COLO668 (cell line): Measurements from ENCODE around the gene COL4A3.

ENCODE experiments used
- DNase-seq: peaks from one replicate; lab custom pipeline; 2025; ENCODE audit not compliant: unreplicated experiment; lab: John Stamatoyannopoulos, UW

The COL4A3 gene

DNA sequence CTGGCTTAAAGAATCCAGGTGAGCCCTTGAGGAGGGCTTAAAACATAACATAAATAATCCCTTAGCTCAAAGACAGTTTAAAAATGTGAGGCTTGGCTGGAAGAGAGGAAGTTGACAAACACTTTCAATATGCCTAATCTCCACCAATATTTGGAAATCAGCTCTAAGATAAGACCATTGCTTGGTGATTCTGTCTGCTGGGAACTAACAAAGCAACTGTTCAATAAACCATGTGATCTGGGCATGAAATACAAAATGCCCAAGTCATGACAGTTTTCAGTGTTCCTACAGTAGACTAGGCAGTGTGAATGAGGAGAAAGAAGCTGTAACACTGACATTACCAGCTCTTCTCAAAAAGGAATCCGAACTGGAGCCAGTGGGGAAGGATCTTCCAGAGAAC, 171.3 kb downstream of the COL4A3 start:
- DNase-seq: no peak

DNA sequence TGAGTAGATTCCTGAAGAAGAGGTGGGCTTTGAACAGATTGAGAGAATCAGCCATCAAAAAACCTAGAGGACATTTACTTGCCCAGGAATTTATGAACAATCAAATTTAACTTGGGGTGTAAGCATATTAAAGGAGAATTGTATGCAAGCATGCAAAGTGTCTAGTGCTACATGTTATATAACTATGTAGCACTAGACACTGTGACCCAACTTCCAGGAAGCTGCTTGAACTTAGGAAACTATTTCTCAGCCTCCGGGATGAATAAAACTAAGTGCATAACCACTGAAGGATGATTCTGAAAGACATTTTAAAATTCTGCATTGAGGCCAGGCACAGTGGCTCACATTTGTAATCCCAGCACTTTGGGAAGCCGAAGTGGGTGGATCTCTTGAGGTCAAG, 173.0 kb downstream of the COL4A3 start:
- no peak for DNase-seq

- DNase-seq: no peak
These were observed 174.7 kb downstream of the COL4A3 start for GRCh38 chr2:227339098-227339599.

GRCh38 chr2:227340106-227340505, 175.7 kb downstream of the COL4A3 start:
- DNase-seq: no peak

GRCh38 chr2:227341553-227341952, 177.1 kb downstream of the COL4A3 start:
- DNase-seq: no peak

GRCh38 chr2:227344231-227344630, 179.8 kb downstream of the COL4A3 start:
- no peak for DNase-seq

DNA sequence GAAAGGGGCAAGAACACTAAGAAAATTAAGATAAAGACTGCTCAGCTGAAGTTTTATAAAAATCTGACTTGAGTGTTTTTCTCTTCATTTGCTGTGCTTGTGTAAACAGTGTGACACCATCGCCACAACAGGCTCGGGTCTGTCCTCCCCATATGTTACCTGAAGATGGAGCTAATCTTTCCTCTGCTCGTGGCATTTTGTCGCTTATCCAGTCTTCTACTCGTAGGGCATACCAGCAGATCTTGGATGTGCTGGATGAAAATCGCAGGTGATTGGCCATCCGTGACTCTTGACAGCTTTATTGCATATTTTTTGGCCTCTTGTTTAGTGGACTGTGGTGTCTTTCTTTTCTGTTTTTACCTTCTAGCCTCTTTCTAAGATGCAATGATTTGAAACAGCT, 182.7 kb downstream of the COL4A3 start:
- no peak for DNase-seq

DNA sequence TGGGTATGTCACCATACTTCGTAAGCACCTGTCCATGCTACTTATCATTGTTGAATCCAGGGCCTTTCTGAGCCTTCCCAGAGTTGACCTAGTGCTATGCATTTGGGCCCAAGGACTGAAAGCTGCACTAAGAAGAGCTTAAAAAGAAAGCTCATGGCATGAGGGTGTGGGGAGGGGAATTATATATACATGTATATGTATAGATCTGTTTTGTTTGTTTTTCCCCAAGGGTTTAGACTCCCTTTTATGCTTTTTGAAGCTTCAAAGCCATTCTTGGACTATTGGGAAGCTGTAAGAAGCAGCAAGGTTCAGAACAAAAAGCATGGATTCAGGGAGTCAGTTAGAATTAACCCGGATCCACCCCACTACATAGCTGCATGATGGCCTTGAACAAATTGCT, 183.9 kb downstream of the COL4A3 start:
- DNase-seq: no peak

- DNase-seq: no peak
These were observed 185.7 kb downstream of the COL4A3 start for GRCh38 chr2:227349989-227350612.

DNA sequence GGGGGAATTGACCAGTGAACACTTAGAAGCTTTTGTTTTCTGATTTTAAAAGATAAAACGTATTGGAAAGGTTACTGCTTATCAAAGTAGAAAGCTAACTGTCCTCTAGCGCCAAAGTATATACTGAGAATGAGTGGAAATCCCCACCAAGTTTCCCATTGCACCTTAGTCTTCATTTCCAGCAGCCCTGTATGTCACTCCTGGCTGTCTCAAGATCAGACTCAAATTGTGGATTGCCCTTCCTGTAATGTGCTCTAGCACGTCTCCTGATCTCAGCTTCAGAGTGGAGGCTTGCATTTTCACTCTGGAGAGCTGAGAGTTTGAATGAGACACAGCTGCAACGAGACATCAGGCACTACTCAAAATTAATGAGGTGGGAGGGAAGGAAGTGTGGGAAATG, 187.2 kb downstream of the COL4A3 start:
- DNase-seq: no peak

- no peak for DNase-seq
These were observed 195.9 kb downstream of the COL4A3 start for GRCh38 chr2:227360351-227360750.

DNA sequence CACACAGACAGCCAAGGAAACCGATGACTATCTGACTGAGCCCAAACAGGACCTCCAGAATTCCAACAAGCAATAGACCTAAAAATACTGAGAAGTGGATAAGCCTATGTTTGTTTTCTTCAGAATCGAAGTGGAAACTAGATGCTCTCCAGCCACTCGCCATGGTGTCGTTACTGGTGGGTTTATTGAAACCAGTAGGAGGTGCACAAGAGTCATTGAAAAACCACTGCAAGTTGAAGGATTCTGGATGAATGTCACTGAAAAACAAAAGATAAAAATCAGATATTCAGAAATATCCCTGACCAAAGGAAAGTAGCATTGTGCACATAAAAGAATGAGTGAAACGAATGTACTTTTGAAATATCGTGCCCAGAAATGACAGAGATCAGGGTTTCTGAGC, 199.3 kb downstream of the COL4A3 start:
- DNase-seq: no peak
